Skeletal muscle tissue (tissue), 4 donors: ENCODE data around the gene VHLL. TPM values are rescaled to one million over a fixed set of nuclear protein-coding genes. Genes with fewer than 3 reads are reported as not detected.

ENCODE experiments used
- H3K27ac ChIP-seq: one replicate; pipeline ENCODE4 v1.7.0; 2013; ENCODE audit warnings: mild to moderate bottlenecking, low read depth, low read length, inconsistent platforms
- H3K27me3 ChIP-seq, 3 donors: one replicate each; pipeline ENCODE4 v1.7.0; 2013; ENCODE audit warnings: low read length in 3 of 3; ENCODE audit not compliant: control insufficient read depth in 3 of 3, insufficient read depth in 3 of 3
- H3K36me3 ChIP-seq, 3 donors: one replicate each; pipeline ENCODE4 v1.7.0; 2013; ENCODE audit warnings: low read length in 3 of 3; ENCODE audit not compliant: control insufficient read depth in 3 of 3, insufficient read depth in 3 of 3
- H3K4me1 ChIP-seq, 3 donors: one replicate each; pipeline ENCODE4 v1.7.0; 2013; ENCODE audit warnings: low read length in 3 of 3, mild to moderate bottlenecking in 3 of 3; ENCODE audit not compliant: control insufficient read depth in 3 of 3, insufficient read depth in 3 of 3
- H3K4me3 ChIP-seq, 3 donors: one replicate each; pipeline ENCODE4 v1.7.0; 2013; ENCODE audit warnings: low read length in 3 of 3
- H3K9ac ChIP-seq, 3 donors: one replicate each; pipeline ENCODE4 v1.7.0; 2013; ENCODE audit warnings: low read length in 3 of 3, mild to moderate bottlenecking in 3 of 3, moderate library complexity in 2 of 3, low read depth in 1 of 3
- H3K9me3 ChIP-seq, 3 donors: one replicate each; pipeline ENCODE4 v1.7.0; 2013; ENCODE audit warnings: low read length in 3 of 3; ENCODE audit not compliant: control insufficient read depth in 3 of 3
- total RNA-seq: library from RNA; depleted of rRNA; stranded (reverse); fragments of >200 nt; gene quantifications from one replicate; pipeline ENCODE4 v1.2.3, GENCODE V29; 2014
- donor health status: Osteomylitis.

Gene VHLL
- total RNA-seq, 1 donor from 2014 or later, result not detected

- Histone ChIP-seq H3K27ac (peak within 1 kb of the TSS; percentile 92), H3K9ac (peak within 1 kb of the TSS; percentile 88 to 94 (median 94)), H3K9me3 (no peaks in the 10 kb centered on the region), H3K4me3 (peak within 1 kb of the TSS; percentile 87 to 94 (median 93)), H3K36me3 (peaks cover 18 to 22% (median 19%) of the 10 kb centered on the region in 3 donors), H3K4me1 (peaks cover 29 to 43% (median 33%) of the 10 kb centered on the region in 3 donors), H3K27me3 (no peaks in the 10 kb centered on the region)
Measured at GRCh38 chr1:156282479-156283222, 16.5 kb downstream of the VHLL start, which contains the start of gene SMG5. Gene SMG5 (minus strand): TSS chr1:156282825. CDS start chr1:156282680, 145 bp downstream.

GRCh38 chr1:156281693-156282478 is 17.2 kb downstream of the VHLL start:
- peak overlapping the region; percentile 87 to 94 (median 93) for H3K4me3 ChIP-seq
- peaks cover 29 to 43% (median 33%) of the 10 kb centered on the region in 3 donors for H3K4me1 ChIP-seq
- no peaks in the 10 kb centered on the region for H3K27me3 ChIP-seq
- H3K36me3 ChIP-seq, result peaks cover 24 to 26% (median 25%) of the 10 kb centered on the region in 3 donors
- peak overlapping the region; percentile 92 for H3K27ac ChIP-seq
- peak overlapping the region; percentile 88 to 94 (median 94) for H3K9ac ChIP-seq
- no peaks in the 10 kb centered on the region for H3K9me3 ChIP-seq

- Histone ChIP-seq H3K27ac (peak overlapping the region; percentile 92), H3K4me1 (peaks cover 29 to 43% (median 33%) of the 10 kb centered on the region in 3 donors), H3K4me3 (peak overlapping the region; percentile 87 to 94 (median 93))
Measured at GRCh38 chr1:156281281-156281680, 17.8 kb downstream of the VHLL start.

GRCh38 chr1:156279837-156280236 is 19.3 kb downstream of the VHLL start:
- peak overlapping the region in 2 of 3 donors; percentile 4 to 40 for H3K9ac ChIP-seq
- no peaks in the 10 kb centered on the region for H3K9me3 ChIP-seq
- no peaks in the 10 kb centered on the region for H3K27me3 ChIP-seq
- no peak overlapping the region for H3K4me3 ChIP-seq
- H3K4me1 ChIP-seq, result peaks cover 29 to 43% (median 33%) of the 10 kb centered on the region in 3 donors
- H3K27ac ChIP-seq, result peak overlapping the region; percentile 92
- H3K36me3 ChIP-seq, result peaks cover 35 to 37% (median 36%) of the 10 kb centered on the region in 3 donors

More at GRCh38 chr1:156281281-156281680, 17.8 kb downstream of the VHLL start:
- Histone ChIP-seq H3K36me3 (peaks cover 27 to 30% (median 30%) of the 10 kb centered on the region in 3 donors), H3K9ac (peak overlapping the region; percentile 88 to 94 (median 94)), H3K27me3 (no peaks in the 10 kb centered on the region), H3K9me3 (no peaks in the 10 kb centered on the region)

GRCh38 chr1:156276966-156277381 is 22.1 kb downstream of the VHLL start:
- H3K9me3 ChIP-seq, result no peaks in the 10 kb centered on the region
- peak overlapping the region in 1 of 3 donors; percentile 33 for H3K9ac ChIP-seq
- peaks cover 62 to 65% (median 64%) of the 10 kb centered on the region in 3 donors for H3K36me3 ChIP-seq
- H3K27ac ChIP-seq, result no peak overlapping the region
- no peak overlapping the region for H3K4me3 ChIP-seq
- no peaks in the 10 kb centered on the region for H3K27me3 ChIP-seq
- H3K4me1 ChIP-seq, result peaks cover 20 to 24% (median 24%) of the 10 kb centered on the region in 3 donors

- Histone ChIP-seq H3K4me1 (peaks cover 15 to 21% (median 19%) of the 10 kb centered on the region in 3 donors), H3K9me3 (no peaks in the 10 kb centered on the region), H3K27ac (no peak overlapping the region), H3K27me3 (no peaks in the 10 kb centered on the region), H3K36me3 (peaks cover 66 to 70% (median 68%) of the 10 kb centered on the region in 3 donors), H3K4me3 (no peak overlapping the region), H3K9ac (no peak overlapping the region)
Measured at GRCh38 chr1:156276532-156276931, 22.6 kb downstream of the VHLL start.

- H3K4me3 ChIP-seq, result no peak overlapping the region
- no peak overlapping the region for H3K27ac ChIP-seq
- peaks cover 74 to 89% (median 81%) of the 10 kb centered on the region in 3 donors for H3K36me3 ChIP-seq
- no peaks in the 10 kb centered on the region for H3K27me3 ChIP-seq
- H3K4me1 ChIP-seq, result no peaks in the 10 kb centered on the region
- no peaks in the 10 kb centered on the region for H3K9me3 ChIP-seq
- no peak overlapping the region for H3K9ac ChIP-seq
Measured at GRCh38 chr1:156270314-156270713, 28.8 kb downstream of the VHLL start.

- Histone ChIP-seq H3K4me1 (no peaks in the 10 kb centered on the region), H3K27me3 (no peaks in the 10 kb centered on the region), H3K27ac (no peak overlapping the region), H3K9me3 (no peaks in the 10 kb centered on the region), H3K36me3 (peaks cover 69 to 81% (median 74%) of the 10 kb centered on the region in 3 donors), H3K9ac (no peak overlapping the region), H3K4me3 (no peak overlapping the region)
Measured at GRCh38 chr1:156268336-156268735, 30.8 kb downstream of the VHLL start.

- Histone ChIP-seq H3K36me3 (peaks cover 66 to 76% (median 74%) of the 10 kb centered on the region in 3 donors), H3K4me3 (no peak overlapping the region), H3K27me3 (no peaks in the 10 kb centered on the region), H3K9me3 (no peaks in the 10 kb centered on the region), H3K27ac (no peak overlapping the region), H3K4me1 (no peaks in the 10 kb centered on the region), H3K9ac (no peak overlapping the region)
Measured at GRCh38 chr1:156266051-156266450, 33.1 kb downstream of the VHLL start.
